ENCODE results near the gene CCDC187.
"Not testable (repeated sequence)": the region's sequence is repeated elsewhere in the genome, so short reads cannot be mapped to it uniquely, and the experiment has no call there.

Gene CCDC187

DNA sequence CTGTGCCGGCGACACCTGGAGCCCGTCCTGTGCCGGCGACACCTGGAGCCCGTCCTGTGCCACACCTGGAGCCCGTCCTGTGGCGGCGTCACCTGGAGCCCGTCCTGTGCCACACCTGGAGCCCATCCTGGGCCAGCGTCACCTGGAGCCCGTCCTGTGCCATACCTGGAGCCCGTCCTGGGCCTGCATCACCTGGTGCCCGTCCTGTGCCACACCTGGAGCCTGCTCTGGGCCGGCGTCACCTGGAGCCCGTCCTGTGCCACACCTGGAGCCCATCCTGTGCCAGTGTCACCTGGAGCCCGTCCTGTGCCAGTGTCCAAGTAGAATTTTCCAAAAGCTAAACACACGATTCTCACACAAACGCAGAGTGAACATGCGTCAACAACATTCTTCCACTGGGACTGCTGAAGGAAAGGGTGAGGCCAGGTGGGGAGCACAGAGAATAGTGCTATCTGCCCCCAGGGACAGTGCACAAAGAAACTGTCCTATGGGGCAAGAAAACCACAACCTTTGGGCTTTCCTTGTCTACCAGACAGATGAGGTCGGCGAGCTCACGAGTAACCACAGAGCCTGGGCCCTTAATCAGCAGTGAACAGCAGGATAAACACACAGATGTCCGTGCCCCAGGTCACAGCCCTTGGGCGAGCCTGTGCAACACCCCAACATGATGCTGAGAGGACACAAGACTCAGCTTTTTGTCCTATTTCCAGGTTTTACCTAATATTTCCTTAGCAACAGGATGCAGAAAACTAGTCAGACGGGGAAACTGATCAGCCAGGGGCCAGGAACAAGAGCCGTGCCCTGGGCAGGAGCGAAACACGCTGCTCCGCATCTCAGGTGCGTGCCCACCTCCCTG, 66.2 kb downstream of the CCDC187 start:
- no peak for DNase-seq

DNA sequence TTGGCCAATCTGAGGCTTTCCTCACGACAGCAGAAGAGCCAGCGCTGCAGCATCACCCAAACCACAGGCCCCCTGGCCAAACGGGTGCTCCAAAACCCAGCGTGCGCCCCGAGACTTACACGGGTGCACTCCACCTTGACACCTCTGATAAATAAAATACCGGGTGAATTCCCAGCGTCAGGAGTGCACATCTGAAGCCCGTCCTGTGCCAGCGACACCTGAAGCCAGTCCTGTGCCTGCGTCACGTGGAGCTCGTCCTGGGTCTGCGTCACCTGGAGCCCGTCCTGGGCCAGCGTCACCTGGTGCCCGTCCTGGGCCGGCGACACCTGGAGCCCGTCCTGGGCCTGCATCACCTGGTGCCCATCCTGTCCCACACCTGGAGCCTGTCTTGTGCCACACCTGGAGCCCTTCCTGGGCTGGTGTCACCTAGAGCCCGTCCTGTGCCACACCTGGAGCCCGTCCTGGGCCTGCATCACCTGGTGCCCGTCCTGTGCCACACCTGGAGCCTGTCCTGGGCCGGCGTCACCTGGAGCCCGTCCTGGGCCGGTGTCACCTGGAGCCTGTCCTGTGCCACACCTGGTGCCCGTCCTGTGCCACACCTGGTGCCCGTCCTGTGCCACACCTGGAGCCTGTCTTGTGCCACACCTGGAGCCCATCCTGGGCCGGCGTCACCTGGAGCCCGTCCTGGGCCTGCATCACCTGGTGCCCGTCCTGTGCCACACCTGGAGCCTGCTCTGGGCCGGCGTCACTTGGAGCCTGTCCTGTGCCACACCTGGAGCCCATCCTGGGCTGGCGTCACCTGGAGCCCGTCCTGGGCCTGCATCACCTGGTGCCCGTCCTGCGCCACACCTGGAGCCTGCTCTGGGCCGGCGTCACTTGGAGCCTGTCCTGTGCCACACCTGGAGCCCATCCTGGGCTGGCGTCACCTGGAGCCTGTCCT, 67.2 kb downstream of the CCDC187 start:
- not testable (repeated sequence) for DNase-seq

- no peak for DNase-seq
These were observed 68.0 kb downstream of the CCDC187 start for GRCh38 chr9:136235709-136236455.

DNA sequence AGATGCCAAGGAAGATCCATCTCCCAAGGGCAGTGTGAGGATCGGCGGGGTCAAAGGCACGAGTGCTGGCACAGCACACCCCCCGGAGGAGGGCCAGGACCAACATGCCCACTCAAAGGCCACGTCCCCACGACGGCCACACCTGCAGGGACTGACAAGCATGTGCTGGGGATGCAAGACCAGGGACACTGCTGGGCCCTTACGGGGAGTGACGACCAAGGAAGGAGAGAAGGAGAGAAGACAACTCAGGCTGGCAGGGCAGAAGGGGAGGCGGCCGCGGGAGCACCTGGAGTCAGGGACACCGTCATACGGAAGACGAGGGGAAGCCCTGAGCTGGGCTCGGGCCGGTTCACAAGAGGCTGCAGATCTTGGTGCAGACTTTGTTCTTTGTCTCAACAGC, 68.7 kb downstream of the CCDC187 start:
- DNase-seq = no peak

DNA sequence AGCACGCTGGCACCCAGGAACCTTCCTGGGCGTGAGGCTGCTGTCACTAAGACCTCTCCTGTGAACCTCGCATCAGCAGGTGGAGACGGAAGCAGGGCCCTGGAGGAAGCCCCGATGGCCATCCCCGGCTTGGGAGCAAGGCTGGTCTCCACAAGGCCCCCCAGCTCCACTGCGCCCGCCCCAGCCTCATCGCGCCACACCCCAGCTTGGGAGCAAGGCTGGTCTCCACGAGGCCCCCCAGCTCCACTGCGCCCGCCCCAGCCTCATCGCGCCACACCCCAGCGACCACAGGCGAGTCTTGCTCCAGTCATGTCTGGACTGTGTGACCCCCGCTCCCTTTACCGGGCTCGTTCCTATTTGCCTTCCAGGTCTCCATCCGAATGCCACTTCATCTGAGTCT, 69.3 kb downstream of the CCDC187 start:
- no peak for DNase-seq

DNA sequence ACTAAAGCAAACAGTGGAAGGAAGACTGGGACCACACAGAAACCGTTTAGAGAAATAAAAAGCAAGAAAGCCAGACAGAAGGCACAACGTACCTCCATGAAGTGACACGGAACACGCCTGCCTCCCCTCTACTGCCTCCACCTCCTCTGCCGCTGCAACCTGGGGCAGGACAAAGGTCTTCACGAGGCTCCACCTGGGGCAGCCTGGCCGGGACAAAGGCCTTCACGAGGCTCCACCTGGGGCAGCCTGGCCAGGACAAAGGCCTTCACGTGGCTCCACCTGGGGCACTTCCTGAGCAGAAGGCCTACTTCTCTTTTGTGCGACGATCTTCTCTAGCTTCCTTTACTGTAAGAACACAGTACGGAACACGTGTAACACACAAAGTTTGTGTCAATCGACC, 70.0 kb downstream of the CCDC187 start:
- DNase-seq = no peak

DNA sequence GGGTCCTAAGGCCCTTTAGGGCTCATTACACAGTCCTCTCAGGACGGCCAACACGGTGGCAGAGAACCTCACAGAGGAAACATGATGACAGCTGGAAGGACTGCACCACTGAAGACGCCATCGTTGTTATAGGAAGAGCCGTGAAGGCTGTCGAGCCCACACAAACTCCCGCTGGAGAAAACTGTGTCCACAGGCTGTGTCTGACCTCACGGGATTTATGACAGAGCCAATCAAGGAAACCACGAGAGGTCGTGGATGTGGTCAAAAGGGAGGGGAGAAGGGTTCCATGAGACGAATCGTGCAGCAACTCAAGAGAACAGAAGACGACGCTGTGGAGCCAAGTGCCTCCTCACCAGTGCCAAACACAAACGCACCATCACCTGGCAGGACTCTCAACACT, 70.5 kb downstream of the CCDC187 start:
- DNase-seq = no peak

DNA sequence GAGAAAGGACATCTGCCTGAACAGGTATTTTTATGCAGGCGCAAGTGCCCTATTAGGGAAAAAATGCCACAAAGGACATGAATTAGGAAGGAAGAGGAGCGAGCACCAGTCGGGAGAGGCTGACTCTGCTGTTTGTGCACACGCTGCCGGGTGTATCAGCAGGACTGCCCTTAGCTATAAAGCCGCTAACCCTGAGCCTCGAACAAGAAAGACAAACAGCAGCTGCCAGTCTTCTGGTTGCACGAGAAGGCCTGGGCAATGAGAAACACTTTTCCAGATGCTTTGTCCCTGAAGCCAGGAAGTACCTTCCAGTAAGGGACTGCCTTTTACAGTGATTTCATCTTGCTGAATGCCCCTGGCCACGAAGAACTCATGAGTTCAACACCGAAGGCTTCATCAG, 70.9 kb downstream of the CCDC187 start:
- no peak for DNase-seq

- DNase-seq = no peak
These were observed 72.2 kb downstream of the CCDC187 start for GRCh38 chr9:136231478-136232297.

- DNase-seq = no peak
These were observed 73.1 kb downstream of the CCDC187 start for GRCh38 chr9:136230773-136231172.

DNA sequence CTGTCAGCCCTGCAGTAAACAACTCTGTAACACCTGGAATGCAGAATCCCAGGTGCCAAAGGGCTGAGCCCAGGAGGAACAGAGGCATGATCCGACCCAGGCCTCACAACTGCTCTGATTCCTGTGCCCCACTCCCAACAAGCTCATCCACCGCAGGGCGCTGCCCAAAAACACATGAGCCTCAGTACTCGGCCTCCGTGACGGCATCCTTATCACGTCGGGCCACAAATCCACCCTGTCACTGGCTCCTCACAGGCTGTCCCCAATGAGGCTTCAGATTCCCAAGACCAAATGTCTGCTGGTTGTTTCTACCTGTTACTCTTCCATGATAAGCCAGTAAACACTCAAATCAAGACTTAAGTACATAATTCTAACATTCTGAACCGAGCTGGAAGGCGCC, 73.5 kb downstream of the CCDC187 start:
- DNase-seq = no peak

- DNase-seq = no peak
These were observed 74.5 kb downstream of the CCDC187 start for GRCh38 chr9:136229096-136230065.

- no peak for DNase-seq
These were observed 75.6 kb downstream of the CCDC187 start for GRCh38 chr9:136228107-136228875.

- peak; percentile 15 for DNase-seq
These were observed 77.0 kb downstream of the CCDC187 start for GRCh38 chr9:136226680-136227407.

DNA sequence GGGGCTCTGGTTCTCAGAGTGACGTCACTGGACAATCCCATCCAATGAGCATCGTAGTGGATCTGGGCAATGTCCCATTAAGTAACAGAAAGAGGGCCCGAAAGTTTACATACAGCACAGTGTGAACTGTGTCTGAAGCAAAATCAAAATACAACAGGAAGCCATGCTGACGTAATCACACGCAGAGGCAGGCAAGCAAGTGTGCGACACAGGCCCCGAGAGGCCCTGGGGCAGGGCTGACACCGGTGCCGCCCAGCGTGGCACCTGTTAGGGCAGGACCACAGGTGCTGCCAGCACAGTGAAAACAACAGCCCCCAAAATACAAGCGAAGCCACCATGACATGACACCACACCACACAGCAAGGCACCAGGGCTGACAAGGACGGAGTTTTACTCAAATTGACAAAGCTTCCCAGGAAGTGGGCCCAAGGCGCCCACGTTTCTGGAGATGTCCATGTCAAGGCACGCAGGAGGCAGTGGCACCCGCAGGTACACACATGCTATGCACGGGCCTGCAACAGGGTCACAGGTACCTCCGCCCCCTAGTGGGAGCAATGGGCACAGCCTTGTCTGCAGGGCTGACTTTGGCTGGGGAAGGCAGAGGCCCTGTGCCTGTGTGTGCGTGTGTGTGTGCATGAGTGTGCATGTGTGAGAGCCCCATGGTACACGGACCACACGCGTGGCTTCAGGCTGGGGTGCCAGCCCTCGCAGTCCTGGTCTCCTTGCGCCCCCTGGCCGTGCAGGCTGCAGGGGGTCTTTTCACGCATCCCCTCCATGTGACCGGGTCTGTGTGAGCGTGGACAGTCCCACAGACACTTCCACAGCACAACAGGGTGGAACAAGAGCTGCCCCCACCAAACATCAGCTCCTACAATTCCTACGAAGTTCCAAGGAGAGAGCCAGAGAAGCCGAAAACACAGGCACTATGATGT, 77.9 kb downstream of the CCDC187 start:
- peak; percentile 75 for DNase-seq

DNA sequence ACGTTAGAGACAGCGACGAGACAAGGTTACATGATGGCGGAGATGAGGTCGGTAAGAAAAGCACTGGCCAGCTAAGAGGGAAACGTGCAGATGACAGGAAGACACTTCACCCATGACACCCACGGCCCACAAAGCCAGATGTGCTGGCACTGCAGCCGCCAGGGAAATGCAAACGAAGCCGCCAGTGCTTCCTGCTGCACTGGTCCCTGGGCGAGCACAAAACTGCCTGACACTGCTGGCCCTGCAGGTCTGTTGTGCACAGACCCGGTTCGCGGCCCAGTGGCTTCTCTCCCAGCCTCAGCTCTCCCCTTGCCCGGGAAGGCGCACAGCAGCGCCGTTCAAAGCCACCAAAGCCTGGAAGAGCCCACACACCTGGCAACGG, 78.5 kb downstream of the CCDC187 start:
- DNase-seq = no peak

- no peak for DNase-seq
These were observed 79.8 kb downstream of the CCDC187 start for GRCh38 chr9:136223871-136224640.

DNA sequence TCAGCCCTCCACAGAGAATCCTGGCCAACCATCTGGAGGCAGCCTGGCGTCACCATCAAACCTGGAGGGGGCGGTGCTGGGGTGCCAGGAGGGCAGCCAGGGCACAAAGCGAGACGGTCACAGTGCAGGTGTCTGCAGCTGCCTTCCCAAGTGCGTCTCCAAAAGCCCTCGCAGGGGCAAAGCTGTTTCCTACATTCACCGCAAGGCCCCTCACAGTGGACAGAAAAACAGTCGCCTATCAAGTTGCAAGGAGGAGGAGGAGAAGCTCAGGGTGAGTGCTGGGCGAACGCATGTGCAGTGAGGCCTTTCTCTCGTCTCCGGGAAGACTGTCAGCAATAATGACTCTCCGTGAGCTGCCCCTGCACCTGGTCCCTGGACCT, 81.0 kb downstream of the CCDC187 start:
- DNase-seq = no peak

Data from NCI-H82 (cell line).